MM.1S (cell line): ENCODE measurements around the gene NPPA.

ENCODE experiments used
- DNase-seq: peaks from one replicate; pipeline ENCODE4 v3.0.0-alpha.2; 2015
- H2AFZ ChIP-seq: fragments of 300-600 bp; sonication (generic); 2 replicates; pipeline ENCODE4 v1.6.0; 2016; ENCODE audit warnings: antibody characterized with exemption, low read length
- H3F3A ChIP-seq: fragments of 300-600 bp; sonication (generic); 2 replicates; pipeline ENCODE4 v1.6.1; 2016; ENCODE audit warnings: mild to moderate bottlenecking, antibody characterized with exemption, low read length, moderate library complexity, mixed read lengths; ENCODE audit not compliant: insufficient read depth
- H3K27ac ChIP-seq: fragments of 300-600 bp; sonication (generic); 2 replicates; pipeline ENCODE4 v1.5.1; 2016; ENCODE audit warnings: mild to moderate bottlenecking, low read length
- H3K27me3 ChIP-seq: fragments of 300-600 bp; sonication (generic); replicated peaks from 2 replicates; pipeline ENCODE4 v1.6.0; 2016; ENCODE audit warnings: low read length; ENCODE audit not compliant: insufficient read depth
- H3K36me3 ChIP-seq: fragments of 300-600 bp; sonication (generic); replicated peaks from 2 replicates; pipeline ENCODE4 v1.6.1; 2016; ENCODE audit warnings: mild to moderate bottlenecking, low read length, mixed read lengths; ENCODE audit not compliant: insufficient read depth
- H3K4me1 ChIP-seq: fragments of 300-600 bp; sonication (generic); 2 replicates; pipeline ENCODE4 v1.6.1; 2016; ENCODE audit warnings: low read length, mixed read lengths
- H3K4me2 ChIP-seq: fragments of 300-600 bp; sonication (generic); 2 replicates; pipeline ENCODE4 v1.6.0; 2016; ENCODE audit warnings: low read depth, low read length
- H3K4me3 ChIP-seq: fragments of 300-600 bp; sonication (generic); 2 replicates; pipeline ENCODE4 v1.5.1; 2016; ENCODE audit warnings: low read length, mixed read lengths
- H3K79me2 ChIP-seq: fragments of 300-600 bp; sonication (generic); 2 replicates; pipeline ENCODE4 v1.6.1; 2016; ENCODE audit warnings: mixed run types, low read length, mixed read lengths
- H3K9ac ChIP-seq: fragments of 300-600 bp; sonication (generic); 2 replicates; pipeline ENCODE4 v1.6.1; 2016; ENCODE audit warnings: low read length, mixed read lengths
- H3K9me2 ChIP-seq: fragments of 300-600 bp; sonication (generic); replicated peaks from 2 replicates; pipeline ENCODE4 v1.6.1; 2016; ENCODE audit warnings: mild to moderate bottlenecking, low read length, mixed read lengths; ENCODE audit not compliant: insufficient read depth
- H3K9me3 ChIP-seq: fragments of 300-600 bp; sonication (generic); replicated peaks from 2 replicates; pipeline ENCODE4 v1.6.1; 2016; ENCODE audit warnings: mild to moderate bottlenecking, low read length, mixed read lengths; ENCODE audit not compliant: insufficient read depth
- H4K20me1 ChIP-seq: fragments of 300-600 bp; sonication (generic); 2 replicates; pipeline ENCODE4 v1.6.1; 2016; ENCODE audit warnings: mild to moderate bottlenecking, low read length, moderate library complexity, mixed read lengths; ENCODE audit not compliant: insufficient read depth
- CTCF ChIP-seq: fragments of 300-600 bp; sonication (generic); IDR thresholded peaks from 2 replicates; pipeline ENCODE4 v1.5.1; 2016; ENCODE audit warnings: antibody characterized with exemption, low read length, mixed read lengths
- EZH2 ChIP-seq: fragments of 300-600 bp; sonication (generic); optimal IDR thresholded peaks from 2 replicates; pipeline ENCODE3; 2017; ENCODE audit warnings: low read depth, mild to moderate bottlenecking, antibody characterized with exemption, low read length, mixed read lengths
- EZH2phosphoT487 ChIP-seq: fragments of 300-600 bp; sonication (generic); IDR thresholded peaks from 2 replicates; pipeline ENCODE4 v1.6.1; 2018; ENCODE audit warnings: antibody characterized with exemption, low read length

Gene NPPA

DNA sequence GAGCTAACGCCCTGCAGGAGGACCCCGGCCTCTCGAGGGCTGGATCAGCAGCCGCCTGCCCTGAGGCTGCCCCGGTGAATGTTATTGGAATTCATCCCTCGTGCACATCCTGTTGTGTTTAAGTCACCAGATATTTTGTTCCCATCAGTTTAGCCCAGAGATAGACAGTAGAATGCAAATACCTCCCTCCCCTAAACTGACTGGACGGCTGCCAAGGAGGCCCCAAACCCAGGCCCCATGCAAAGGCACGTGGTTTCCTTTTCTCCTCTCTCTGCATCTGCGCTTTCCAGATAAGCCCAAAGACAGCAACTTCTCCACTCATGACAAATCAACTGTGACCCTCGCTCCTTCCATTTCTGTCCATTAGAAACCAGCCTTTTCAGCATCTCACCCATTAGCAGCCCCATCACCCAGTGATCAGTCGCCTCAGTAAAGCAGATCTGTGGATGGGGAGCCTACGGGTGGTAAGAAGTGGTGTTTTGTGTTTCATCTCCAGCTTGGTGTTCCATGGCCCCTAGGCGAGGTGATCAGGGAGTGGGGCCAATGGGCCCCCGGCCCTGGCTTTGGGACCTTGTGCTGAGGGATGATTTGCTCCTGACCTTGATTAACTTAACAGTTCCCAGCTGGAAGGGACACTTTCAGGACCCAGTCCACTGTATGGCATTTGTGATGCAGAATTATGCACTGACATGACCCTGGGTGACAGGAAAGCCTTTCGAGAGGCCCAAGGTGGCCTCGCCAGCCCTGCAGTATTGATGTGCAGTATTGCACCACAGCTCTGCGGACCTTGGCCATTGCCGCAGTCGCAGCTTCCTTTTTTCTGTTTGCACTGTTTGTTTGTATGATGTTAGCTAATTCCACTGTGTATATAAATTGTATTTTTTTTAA is 5.2 kb downstream of the NPPA start:
- DNase-seq, result no peak
- Histone ChIP-seq H3K4me3 (no peak overlapping the region), H3K79me2 (no peaks in the 10 kb centered on the region), H3K27me3 (no peaks in the 10 kb centered on the region), H2AFZ (no peak overlapping the region), H3K9me3 (no peaks in the 10 kb centered on the region), H4K20me1 (no peaks in the 10 kb centered on the region), H3K36me3 (no peaks in the 10 kb centered on the region; the same call in 1 of the 2 replicates), H3K27ac (no peak overlapping the region), H3K4me1 (no peaks in the 10 kb centered on the region), H3K9me2 (no peaks in the 10 kb centered on the region), H3K4me2 (no peak overlapping the region), H3F3A (no peaks in the 10 kb centered on the region), H3K9ac (no peak overlapping the region)
- TF ChIP-seq EZH2phosphoT487 (no peak), EZH2 (no peak), CTCF (no peak)

DNA sequence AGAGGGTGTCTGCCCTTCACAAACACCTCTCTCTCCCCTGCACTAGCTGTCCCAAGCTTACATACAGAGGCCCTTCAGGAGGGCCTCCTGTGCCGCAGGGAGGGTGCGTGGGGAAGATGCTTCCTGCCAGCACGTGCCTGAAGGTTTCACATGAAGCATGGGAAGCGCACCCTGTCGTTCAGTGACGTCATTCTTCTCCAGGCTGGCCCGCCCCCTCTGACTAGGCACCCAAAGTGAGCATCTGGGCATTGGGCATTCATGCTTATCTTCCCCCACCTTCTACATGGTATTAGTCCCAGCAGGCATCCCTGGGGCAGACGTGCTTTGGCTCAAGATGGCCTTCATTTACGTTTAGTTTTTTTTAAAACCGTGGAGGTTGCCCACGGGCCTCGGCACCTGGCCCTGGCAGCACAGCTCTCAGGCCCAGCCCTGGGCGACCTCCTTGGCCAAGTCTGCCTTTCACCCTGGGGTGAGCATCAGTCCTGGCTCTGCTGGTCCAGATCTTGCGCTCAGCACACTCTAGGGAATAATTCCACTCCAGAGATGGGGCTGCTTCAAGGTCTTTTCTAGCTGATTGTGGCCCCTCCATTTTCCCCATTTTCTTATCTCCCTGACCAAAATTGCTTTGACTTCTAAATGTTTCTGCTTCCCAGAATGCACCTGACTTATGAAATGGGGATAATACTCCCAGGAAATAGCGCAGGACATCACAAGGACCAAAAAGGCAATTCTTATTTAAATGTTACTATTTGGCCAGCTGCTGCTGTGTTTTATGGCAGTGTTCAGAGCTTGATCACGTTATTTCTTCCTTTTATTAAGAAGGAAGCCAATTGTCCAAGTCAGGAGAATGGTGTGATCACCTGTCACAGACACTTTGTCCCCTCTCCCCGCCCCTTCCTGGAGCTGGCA is 6.1 kb downstream of the NPPA start:
- Histone ChIP-seq H3K79me2 (no peaks in the 10 kb centered on the region), H2AFZ (no peak overlapping the region), H3K9me3 (no peaks in the 10 kb centered on the region), H4K20me1 (no peaks in the 10 kb centered on the region), H3K36me3 (no peaks in the 10 kb centered on the region; the same call in 1 of the 2 replicates), H3K27ac (no peak overlapping the region), H3K9me2 (no peaks in the 10 kb centered on the region), H3K4me3 (no peak overlapping the region), H3K4me2 (no peak overlapping the region), H3K4me1 (no peaks in the 10 kb centered on the region), H3K9ac (no peak overlapping the region), H3F3A (no peaks in the 10 kb centered on the region), H3K27me3 (no peaks in the 10 kb centered on the region)
- DNase-seq, result no peak
- TF ChIP-seq EZH2phosphoT487 (no peak), CTCF (no peak), EZH2 (no peak)

DNA sequence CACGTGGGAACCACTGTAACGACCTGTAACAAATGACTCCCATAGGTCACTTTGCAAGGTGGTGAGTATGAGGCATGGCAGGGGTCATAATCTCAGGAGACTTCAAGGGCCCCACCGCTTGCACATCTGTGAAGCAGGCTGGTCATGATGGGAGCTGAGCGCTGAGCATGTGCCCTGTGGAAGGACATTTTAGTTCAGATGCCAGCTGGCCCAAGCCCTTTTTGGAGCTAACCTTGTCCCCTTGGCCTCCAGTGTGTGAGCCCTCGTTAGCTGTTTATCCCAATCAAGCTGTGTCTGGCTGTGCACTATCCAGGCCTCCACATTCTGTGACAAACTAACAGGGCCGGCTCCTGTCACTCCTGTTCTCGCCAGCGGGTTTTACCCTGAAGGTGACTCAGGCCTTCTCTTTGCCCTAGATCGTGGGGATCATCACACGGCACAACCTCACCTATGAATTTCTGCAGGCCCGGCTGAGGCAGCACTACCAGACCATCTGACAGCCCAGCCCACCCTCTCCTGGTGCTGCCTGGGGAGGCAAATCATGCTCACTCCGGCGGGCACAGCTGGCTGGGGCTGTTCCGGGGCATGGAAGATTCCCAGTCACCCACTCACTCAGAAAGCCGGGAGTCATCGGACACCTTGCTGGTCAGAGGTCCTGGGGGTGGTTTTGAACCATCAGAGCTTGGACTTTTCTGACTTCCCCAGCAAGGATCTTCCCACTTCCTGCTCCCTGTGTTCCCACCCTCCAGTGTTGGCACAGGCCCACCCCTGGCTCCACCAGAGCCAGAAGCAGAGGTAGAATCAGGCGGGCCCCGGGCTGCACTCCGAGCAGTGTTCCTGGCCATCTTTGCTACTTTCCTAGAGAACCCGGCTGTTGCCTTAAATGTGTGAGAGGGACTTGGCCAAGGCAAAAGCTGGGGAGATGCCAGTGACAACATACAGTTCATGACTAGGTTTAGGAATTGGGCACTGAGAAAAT is 7.6 kb downstream of the NPPA start:
- H2AFZ ChIP-seq, result no peak overlapping the region
- no peak overlapping the region for H3K4me3 ChIP-seq
- no peaks in the 10 kb centered on the region for H3K9me3 ChIP-seq
- TF ChIP-seq CTCF (no peak), EZH2 (no peak), EZH2phosphoT487 (no peak)
- no peaks in the 10 kb centered on the region for H4K20me1 ChIP-seq
- no peaks in the 10 kb centered on the region for H3K9me2 ChIP-seq
- H3K27ac ChIP-seq, result no peak overlapping the region
- no peak overlapping the region for H3K4me2 ChIP-seq
- no peaks in the 10 kb centered on the region for H3K27me3 ChIP-seq
- H3K36me3 ChIP-seq, result no peaks in the 10 kb centered on the region; the same call in 1 of the 2 replicates
- H3K79me2 ChIP-seq, result no peaks in the 10 kb centered on the region
- no peaks in the 10 kb centered on the region for H3K4me1 ChIP-seq
- no peak for DNase-seq
- no peaks in the 10 kb centered on the region for H3F3A ChIP-seq
- H3K9ac ChIP-seq, result no peak overlapping the region
